DOHH2 (cell line): ENCODE data around the gene ITIH2.

Source experiments
- CTCF ChIP-seq: fragments of 200-600 bp; sonication (generic); IDR thresholded peaks from one replicate; pipeline ENCODE4 v1.5.1; 2014; ENCODE audit warnings: antibody characterized with exemption, mild to moderate bottlenecking, low read depth, low read length; ENCODE audit not compliant: poor library complexity, severe bottlenecking
- EZH2phosphoT487 ChIP-seq: fragments of 200-600 bp; sonication (generic); IDR thresholded peaks from 2 replicates; pipeline ENCODE4 v1.6.1; 2017; ENCODE audit warnings: borderline replicate concordance, mild to moderate bottlenecking, antibody characterized with exemption, low read length, moderate library complexity, mixed read lengths

- no peak for TF ChIP-seq CTCF
- no peak for TF ChIP-seq EZH2phosphoT487
These were observed 84.9 kb downstream of the ITIH2 start, which contains the start of the genes ATP5F1C and KIN for GRCh38 chr10:7787857-7788638.
